Fibroblast of mammary gland (primary cell): ENCODE data around the gene SYT7.

Source experiments
- DNase-seq: peaks from one replicate; pipeline ENCODE4 v3.0.0-alpha.2; 2010; ENCODE audit warnings: low read depth
- H3K4me3 ChIP-seq: 2 replicates; pipeline ENCODE4 v1.5.1; 2011; ENCODE audit warnings: low read depth, mild to moderate bottlenecking, low read length, moderate library complexity; ENCODE audit not compliant: control insufficient read depth
- CTCF ChIP-seq: conservative IDR thresholded peaks from 2 replicates; pipeline ENCODE4 v1.5.1; 2011; ENCODE audit warnings: low read depth, low read length, inconsistent platforms; ENCODE audit not compliant: control insufficient read depth, insufficient read depth

Gene SYT7, protein sequence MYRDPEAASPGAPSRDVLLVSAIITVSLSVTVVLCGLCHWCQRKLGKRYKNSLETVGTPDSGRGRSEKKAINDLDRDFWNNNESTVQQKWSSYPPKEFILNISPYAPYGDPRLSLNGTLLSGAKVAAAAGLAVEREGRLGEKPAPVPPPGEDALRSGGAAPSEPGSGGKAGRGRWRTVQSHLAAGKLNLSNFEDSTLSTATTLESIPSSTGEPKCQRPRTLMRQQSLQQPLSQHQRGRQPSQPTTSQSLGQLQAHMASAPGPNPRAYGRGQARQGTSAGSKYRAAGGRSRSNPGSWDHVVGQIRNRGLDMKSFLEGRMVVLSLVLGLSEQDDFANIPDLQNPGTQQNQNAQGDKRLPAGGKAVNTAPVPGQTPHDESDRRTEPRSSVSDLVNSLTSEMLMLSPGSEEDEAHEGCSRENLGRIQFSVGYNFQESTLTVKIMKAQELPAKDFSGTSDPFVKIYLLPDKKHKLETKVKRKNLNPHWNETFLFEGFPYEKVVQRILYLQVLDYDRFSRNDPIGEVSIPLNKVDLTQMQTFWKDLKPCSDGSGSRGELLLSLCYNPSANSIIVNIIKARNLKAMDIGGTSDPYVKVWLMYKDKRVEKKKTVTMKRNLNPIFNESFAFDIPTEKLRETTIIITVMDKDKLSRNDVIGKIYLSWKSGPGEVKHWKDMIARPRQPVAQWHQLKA

GRCh38 chr11:61581030-61581928, at the start of gene SYT7:
Gene SYT7, minus strand, starts transcription at chr11:61581076. Its CDS starts 256 bp downstream, at chr11:61580820.
- peak within 1 kb of the TSS; percentile 52 for H3K4me3 ChIP-seq
- peak; percentile 96 for DNase-seq
- TF ChIP-seq CTCF: no peak

DNA sequence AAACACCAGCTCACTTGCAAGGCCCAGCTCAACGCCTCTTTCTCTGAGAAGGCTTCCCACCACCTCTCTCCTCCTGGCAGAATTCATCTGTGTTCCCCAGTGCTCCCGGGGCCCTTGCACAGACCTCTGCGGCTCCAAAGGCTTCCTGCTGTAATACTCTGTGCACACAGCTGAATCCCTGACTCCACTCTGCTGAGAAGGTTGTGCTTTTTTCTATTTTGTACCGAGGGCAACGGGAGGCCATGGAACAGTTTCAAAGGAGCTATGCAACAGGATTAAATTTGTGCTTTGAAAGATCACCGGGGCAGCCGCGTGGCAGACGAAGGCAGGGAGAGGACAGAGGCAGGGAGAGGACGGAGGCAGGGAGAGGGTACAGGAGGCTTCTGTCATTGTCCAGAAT, 49.2 kb upstream of the SYT7 start:
- TF ChIP-seq CTCF: no peak
- no peak overlapping the region for H3K4me3 ChIP-seq
- no peak for DNase-seq

DNA sequence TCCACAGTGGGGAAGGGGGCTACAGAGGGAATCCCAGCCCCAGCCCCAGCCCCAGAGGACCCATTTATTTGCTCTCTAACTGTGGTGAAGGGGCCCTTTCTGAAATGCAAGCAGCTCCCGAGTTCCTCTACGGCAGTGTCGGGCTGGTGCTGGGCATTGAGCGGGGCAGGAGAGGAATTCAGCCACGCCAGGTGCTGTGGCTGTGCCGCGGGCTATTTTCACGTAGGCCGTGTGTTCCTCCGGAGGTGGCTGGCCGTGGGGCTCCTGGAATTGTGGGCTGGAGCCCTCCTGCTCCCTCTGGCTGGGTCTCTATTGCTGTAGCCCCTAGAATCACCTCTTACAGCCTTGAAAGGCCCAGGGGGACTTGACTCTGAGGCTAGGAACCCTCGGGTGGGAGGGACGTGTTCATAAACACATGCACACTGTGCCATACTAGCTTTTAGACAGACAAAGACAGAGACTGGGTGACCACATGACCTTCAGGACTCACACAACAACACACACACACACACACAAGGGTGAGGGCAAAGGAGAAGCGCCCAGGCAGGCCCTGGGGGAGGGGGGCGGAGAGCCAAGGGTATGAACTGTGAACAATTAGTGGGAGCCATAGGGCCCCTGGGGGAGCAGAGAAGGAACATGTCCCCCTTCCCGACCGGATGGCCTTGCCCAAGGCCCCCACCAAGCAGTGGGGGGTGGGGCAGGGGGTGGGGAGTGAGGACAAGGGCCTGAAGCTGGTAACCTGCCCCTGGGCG, 48.4 kb upstream of the SYT7 start:
- TF ChIP-seq CTCF: no peak
- DNase-seq: no peak
- no peak overlapping the region for H3K4me3 ChIP-seq

DNA sequence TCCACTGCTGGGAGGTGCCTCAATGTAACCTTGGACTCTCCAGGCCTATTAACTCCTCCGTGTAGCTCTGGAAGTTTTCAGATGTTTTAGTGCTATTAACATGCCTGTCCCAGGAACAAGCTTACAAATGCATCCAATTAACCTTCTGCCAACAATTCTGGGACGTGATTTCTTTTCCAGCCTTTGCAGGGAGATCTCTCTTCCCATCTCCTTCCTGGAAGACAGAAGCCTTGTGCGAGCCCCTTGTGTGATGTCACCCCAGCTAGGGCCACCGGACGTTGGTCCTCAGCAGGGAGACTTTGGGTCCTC, 47.7 kb upstream of the SYT7 start:
- no peak overlapping the region for H3K4me3 ChIP-seq
- DNase-seq: no peak
- no peak for TF ChIP-seq CTCF

- H3K4me3 ChIP-seq: no peak overlapping the region
- DNase-seq: peak; percentile 82
- TF ChIP-seq CTCF: peak; percentile 95
These were observed 47.2 kb upstream of the SYT7 start for GRCh38 chr11:61627850-61628661.
